ENCODE measurements around the gene MYOM1.

Gene MYOM1

GRCh38 chr18:3059272-3059671 lies 160.5 kb downstream of the MYOM1 start:
- no peak for DNase-seq (ENCODE audit: low spot score)
- no peak for TF ChIP-seq CTCF (IDR thresholded peaks at IDR 0.05; ENCODE audit: borderline replicate concordance, control extremely low read depth, extremely low read depth, insufficient read depth, missing control alignments)
- in situ Hi-C loops (cut with MboI; ENCODE audit: low sequenced_read_pairs, unreplicated experiment), result no loop called here

- no peak for TF ChIP-seq CTCF (IDR thresholded peaks at IDR 0.05; ENCODE audit: borderline replicate concordance, control extremely low read depth, extremely low read depth, insufficient read depth, missing control alignments)
- DNase-seq (ENCODE audit: low spot score), result no peak
- in situ Hi-C loops (cut with MboI; ENCODE audit: low sequenced_read_pairs, unreplicated experiment), result no loop called here
Measured at GRCh38 chr18:3058328-3059191, 161.2 kb downstream of the MYOM1 start.

GRCh38 chr18:3057526-3057925 lies 162.2 kb downstream of the MYOM1 start:
- no peak for DNase-seq (ENCODE audit: low spot score)
- in situ Hi-C loops (cut with MboI; ENCODE audit: low sequenced_read_pairs, unreplicated experiment), result no loop called here
- no peak for TF ChIP-seq CTCF (IDR thresholded peaks at IDR 0.05; ENCODE audit: borderline replicate concordance, control extremely low read depth, extremely low read depth, insufficient read depth, missing control alignments)

GRCh38 chr18:3056311-3056710 lies 163.5 kb downstream of the MYOM1 start:
- DNase-seq (ENCODE audit: low spot score), result no peak
- no peak for TF ChIP-seq CTCF (IDR thresholded peaks at IDR 0.05; ENCODE audit: borderline replicate concordance, control extremely low read depth, extremely low read depth, insufficient read depth, missing control alignments)
- in situ Hi-C loops (cut with MboI; ENCODE audit: low sequenced_read_pairs, unreplicated experiment), result no loop called here

- DNase-seq (ENCODE audit: low spot score), result no peak
Measured at GRCh38 chr18:3055816-3056215, 164.0 kb downstream of the MYOM1 start.

GRCh38 chr18:3055186-3055728 lies 164.5 kb downstream of the MYOM1 start:
- in situ Hi-C loops (cut with MboI; ENCODE audit: low sequenced_read_pairs, unreplicated experiment), result no loop called here

More at GRCh38 chr18:3055816-3056215, 164.0 kb downstream of the MYOM1 start:
- in situ Hi-C loops (cut with MboI; ENCODE audit: low sequenced_read_pairs, unreplicated experiment), result no loop called here
- no peak for TF ChIP-seq CTCF (IDR thresholded peaks at IDR 0.05; ENCODE audit: borderline replicate concordance, control extremely low read depth, extremely low read depth, insufficient read depth, missing control alignments)

More at GRCh38 chr18:3055186-3055728, 164.5 kb downstream of the MYOM1 start:
- no peak for TF ChIP-seq CTCF (IDR thresholded peaks at IDR 0.05; ENCODE audit: borderline replicate concordance, control extremely low read depth, extremely low read depth, insufficient read depth, missing control alignments)
- no peak for DNase-seq (ENCODE audit: low spot score)
